Hematopoietic multipotent progenitor cell treated with erythropoietin and hydrocortisone succinate and interleukin-3 and kit ligand, for 4 days (in vitro differentiated cells): Measurements from ENCODE around the gene FAM210B.
"Not testable (repeated sequence)": the region's sequence is repeated elsewhere in the genome, so short reads cannot be mapped to it uniquely, and the experiment has no call there.

ENCODE experiments used
- DNase-seq: peaks from one replicate; pipeline ENCODE4 v3.0.0-alpha.2; 2015

The FAM210B gene

DNA sequence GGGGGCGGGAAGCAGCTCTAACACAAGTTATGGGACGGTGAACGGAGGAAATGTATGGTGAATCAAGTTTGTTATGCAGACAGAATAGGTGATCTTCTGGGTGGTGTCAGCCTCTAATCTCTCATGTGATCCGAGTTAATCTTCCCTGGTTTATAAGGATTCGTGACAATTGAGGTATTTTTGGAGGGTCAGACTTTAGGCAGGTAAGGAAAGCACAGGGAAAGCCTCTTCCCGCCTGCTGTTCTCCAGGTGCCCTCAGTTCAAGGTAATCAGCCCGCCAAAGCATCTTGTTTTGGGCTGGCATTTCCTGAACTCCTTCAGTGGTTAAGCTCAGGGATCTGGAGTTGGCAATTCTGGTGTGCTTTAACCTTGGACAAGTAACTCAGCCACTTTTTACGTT, 34.9 kb downstream of the FAM210B start:
- DNase-seq: no peak

DNA sequence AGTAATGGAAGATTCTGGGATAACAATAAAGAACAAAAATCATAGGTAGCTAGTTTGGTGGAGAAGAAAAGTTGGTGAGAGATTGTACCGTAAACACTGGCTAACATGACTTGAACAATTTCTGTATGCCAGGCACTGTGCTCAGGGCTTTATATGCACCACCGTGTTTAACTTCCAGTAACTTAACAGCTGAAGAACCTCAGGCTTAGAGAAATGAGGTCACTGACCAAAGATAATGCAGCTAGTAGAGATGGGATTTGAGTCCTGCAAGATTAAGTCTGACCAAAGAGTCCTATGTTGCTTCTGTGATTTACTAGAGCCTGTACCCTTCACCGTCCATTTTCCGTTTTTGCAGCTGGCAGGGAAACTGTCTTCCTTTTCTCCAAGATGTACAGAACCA, 36.4 kb downstream of the FAM210B start:
- no peak for DNase-seq

DNA sequence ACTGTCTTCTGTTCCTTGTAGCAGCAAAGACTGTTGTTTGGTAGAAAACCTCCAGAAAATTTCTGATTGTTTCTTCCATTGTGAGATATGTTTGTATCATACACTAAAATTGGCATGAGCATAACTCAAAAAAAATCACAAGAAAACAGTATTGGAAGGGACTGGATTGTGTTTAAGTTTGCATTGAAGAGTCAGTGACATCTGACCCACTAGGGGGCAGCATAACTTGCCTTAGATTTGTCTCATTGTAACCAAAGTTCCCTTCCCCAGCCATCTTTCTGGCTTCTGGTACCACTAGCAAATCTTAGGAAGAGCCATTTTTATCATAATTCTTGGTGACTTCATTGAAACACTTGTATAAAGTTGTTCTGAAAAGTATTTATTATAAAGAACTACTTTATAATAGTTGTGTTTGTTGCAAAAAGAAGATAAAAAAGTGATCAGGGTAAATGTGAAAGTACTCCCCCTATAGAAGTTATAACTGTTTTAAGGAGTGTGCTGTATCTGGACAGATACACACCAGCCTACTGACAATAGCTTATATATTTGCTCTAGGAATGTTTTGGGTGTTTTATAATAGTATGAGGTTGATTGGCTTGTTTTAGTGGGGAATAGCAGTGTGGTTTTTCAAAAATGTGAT, 41.3 kb downstream of the FAM210B start:
- peak; percentile 90 for DNase-seq

DNA sequence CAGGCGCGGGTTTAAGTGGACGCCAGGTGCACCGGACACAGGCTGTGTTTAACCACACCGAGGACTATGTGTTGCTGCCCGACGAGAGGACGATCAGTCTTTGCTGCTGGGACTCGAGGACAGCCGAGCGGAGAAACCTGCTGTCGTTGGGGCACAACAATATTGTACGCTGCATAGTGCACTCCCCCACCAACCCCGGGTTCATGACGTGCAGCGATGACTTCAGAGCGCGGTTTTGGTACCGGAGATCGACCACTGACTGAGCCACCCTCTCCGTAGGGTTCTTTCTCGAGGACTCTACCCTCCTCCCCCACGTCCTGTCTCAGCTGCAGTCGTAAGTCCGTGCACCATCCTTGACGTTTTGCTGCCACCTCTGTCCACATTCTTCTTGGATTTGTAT, 44.7 kb downstream of the FAM210B start:
- no peak for DNase-seq

DNA sequence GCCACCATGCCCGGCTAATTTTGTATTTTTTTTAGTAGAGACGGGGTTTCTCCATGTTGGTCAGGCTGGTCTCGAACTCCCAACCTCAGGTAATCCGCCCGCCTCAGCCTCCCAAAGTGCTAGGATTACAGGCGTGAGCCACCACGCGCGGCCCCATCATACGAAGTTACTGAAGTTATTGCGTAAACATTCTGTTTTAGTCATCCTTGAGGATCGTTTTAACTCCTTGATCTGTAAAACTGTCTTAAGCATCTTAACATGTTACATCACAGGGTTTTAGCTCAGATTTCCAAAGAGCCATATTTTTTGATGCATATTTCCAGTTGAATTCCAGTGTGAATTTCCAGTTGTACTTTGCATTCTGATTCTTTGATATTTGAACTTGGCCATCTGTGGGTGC, 46.6 kb downstream of the FAM210B start:
- not testable (repeated sequence) for DNase-seq

DNA sequence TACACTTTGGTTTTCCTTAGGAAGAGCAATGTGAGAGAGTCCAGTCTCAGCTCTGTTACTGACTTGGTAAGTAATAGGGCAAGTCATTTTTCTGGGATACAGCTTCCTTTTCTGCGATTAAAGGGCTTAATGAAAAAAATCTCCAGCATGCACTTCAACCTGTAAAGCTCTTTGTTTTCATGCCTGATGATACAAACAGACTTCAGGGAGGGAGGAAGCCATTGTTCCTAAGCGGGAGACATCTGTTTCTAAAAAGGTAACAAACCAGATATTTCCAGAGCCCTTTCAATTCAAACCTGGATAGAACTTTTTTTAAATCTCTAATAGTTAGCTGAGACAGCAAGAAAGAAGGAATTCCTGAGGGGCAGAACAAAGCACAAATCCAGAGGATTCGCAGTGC, 48.1 kb downstream of the FAM210B start:
- no peak for DNase-seq

DNA sequence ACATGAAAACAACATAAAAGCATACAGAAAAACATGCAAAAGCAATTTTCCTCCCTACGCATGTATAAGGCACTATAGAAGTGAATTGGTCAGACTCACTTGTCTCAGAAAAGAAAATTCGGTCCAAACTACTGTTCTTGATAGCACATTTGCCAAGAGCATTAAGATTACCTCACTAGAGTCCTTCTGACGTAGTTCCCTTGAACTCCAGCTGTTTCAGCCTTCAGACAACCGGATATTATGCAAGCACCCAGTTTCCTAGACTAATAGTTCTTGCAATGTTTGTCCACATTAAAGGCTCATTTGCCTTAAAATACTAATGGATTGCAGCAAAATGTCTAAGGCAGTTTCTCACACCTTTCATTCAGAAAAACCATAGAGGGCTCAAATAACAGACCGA, 50.7 kb downstream of the FAM210B start:
- peak; percentile 56 for DNase-seq

DNA sequence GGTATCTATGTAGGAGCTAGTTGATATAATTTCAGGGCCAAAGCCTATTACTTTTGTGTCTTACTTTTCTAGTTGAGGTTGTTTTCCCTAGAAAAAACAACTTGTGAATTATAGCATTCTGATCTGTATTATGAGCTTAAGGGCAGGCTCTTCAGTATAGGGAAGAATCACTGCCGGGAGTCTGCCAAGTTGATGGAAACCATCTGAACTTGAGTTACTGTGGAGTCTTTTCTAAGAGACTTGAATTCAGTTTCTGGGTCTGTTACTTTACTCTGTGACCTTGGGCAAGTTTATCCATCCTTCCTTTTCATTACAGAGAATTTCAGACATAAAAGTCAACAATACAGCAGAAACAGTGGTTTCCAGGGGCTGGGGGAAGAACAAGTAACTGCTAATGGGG, 51.2 kb downstream of the FAM210B start:
- no peak for DNase-seq

DNA sequence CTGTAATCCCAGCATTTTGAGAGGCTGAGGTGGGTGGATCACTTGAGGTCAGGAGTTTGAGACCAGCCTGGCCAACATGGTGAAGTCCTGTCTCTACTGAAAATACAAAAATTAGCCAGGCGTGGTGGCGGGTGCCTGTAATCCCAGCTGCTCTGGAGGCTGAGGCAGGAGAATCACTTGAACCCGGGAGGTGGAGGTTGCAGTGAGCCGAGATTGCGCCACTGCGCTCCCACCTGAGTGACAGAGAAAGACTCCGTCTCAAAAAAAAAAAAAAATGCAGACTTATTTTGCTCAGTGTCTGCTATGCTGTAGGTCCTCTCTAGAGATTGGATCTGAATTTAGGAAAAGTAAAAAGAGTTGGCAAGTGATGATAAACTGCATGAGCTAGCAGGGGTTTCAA, 52.5 kb downstream of the FAM210B start:
- not testable (repeated sequence) for DNase-seq

DNA sequence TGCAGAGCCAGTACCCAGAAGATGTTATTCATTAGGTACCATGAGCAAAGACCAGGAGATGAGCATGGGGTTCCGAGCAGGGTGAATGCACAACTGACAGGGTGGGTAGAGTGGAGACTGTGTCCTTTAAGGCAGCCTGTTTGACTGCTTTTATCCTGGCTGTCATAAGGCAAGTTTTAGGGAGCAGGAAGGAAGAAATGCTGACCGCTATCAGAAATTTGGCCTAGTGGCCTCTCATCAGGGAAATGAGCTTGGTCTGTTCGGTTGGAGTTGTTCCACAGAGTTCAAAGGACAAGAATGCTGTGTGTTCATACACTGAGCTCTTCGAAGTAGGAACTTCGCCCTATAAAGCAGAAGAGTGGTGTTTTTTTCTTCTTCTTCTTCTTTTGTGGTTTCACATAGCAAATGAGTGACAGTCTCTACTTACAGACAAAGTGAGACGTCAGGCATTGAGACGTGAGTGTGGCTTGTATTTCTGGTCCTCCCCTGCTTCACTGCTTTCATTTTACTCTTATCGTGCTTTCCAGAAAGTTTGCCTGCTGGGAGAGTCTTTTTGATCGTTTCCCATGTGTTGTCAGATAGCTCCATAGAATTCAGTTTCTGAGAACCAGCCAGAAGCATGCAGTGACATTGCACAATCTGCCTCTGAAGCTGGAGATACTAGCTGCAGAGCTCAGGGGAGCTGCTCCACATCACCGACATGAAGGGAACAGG, 53.1 kb downstream of the FAM210B start, which contains the start of gene CASS4:
TSS of gene CASS4 (plus strand) at position 502 of the 714 bp plus-strand sequence. CDS start at position 701, 199 bp downstream.
- peak; percentile 96 for DNase-seq

DNA sequence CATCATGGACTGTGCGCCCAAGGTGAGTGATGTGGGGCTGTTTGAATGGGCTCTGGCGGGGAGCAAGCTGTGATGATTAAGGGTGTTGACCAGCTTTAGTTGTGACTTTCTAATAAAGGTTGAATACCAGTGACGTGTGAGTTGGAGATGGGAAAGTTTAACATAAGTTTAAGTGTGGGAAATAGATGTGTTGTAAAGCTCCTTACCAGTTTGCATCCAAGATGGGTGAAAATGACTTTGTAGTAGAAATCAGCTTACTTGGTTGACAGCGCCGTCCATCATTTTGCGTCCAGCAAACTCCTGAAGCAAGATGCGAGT, 53.7 kb downstream of the FAM210B start:
- no peak for DNase-seq

DNA sequence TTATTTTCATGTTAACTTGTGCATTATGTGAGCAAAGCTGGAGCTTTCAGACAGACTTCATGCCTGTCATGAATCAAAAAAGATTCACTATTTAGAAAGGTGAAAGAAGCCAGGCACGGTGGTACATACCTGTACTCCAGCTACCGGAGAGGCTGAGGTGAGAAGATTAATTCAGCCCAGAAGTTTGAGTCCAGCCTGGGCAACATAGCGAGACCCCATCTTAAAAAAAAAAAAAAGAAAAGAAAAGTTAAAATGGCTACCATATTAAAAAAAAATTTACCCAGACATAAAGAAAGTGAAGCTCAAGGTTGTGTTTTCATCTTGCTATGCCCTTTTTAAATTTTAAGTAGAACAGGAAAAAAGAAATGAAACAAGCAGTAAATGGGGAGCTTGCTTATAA, 54.2 kb downstream of the FAM210B start:
- no peak for DNase-seq

DNA sequence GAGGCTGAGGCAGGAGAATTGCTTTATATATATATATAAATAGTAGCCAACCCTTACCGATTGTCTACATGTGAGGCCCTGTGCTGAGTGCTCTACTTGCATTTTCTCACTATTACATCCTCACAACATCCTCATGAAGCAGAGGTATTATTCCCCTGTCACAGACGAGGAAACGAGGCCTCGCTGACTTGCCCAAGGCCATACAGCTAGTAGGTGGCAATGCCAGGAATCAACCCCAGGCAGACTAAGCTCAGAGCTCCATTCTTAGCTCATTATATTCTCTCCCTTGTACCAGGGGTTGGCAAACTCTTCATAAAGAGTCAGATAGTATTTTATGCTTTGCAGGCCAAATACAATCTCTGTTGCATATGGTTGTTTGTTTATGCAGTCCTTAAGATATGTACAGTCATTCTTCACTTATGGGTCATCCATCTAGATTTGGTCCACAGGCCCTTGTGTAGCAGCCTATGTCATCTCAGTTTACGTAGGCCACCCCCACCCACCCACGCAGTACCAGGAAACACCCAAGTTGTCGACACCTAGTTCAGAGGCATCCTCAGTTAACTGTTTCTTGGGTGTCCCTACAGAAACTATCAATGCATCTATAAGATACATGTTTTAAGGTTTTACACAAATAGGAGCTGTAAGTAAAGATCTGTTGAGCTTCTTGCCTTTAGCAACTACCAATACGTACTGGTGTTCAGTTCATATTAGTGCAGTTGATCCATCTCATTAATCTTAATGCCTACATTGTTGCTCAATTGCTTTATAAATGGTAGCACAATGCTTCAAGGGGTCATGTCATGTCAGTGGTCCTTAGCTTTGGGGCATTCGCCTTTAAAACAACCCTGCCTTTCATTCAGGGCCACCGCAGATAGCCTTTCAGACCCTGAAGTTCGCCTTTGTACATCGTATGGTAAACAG, 56.3 kb downstream of the FAM210B start:
- DNase-seq: no peak

DNA sequence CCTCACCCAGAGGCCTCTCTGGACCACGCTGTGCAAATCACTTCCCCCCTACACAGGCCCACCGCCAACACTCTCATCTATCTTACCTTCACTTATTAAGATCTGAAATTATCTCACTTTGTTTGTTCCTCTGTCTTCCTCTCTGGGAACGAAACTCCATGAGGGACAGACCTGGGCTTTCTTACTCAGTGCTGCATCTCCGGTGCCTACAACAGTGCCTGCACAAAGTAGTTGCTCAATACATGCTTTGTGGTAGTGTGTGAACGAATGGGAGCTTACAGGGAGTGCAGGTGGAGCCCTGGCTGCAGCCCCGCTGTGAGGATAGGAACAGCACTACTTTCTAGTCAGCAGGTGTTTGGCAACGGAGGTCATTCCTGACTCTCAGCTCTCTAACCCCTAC, 58.6 kb downstream of the FAM210B start:
- DNase-seq: no peak

DNA sequence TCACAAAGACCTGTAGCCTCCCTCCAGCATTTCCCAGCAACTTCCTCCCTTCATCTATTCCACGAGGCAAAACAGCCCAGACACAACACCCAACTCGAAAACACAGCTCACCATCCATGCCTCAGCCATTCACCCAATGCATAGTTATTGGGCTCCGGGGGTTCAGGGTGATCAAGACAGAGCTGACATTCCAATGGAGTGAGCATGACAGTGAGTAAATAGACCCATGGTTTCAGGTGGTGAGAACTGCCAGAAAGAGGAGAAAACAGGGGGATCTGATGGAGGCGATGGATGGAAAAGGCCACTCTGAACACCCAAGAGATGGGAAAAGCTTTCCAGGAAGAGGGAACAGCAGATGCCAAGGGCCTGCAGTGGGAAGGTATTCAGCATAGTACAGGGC, 59.1 kb downstream of the FAM210B start:
- DNase-seq: no peak
